ENCODE measurements around the gene ASB2.

Gene ASB2

DNA sequence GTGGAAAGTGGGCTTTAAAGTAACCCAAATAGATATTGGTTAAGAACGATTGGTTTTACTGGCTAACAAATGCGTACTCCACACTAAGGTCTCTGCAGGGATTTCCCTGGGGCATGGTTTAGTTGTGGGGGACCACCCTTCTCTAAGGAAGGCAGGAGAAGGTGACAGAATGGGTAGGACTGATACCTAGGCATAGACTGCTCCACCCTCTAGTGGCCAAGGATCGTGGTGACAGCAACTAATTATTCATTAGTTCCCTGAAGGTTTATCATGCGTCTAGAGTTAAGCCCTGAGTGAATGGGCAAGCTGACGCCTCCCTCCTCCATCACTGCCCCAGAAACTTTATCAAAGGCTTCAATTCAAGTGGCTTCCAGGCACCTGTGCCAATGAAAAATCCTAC, 40.1 kb downstream of the ASB2 start:
- Histone ChIP-seq H2AFZ (ENCODE audit: low read depth, low read length) (no peak overlapping the region), H3K36me3 (ENCODE audit: insufficient read depth, low read length) (no peaks in the 10 kb centered on the region), H4K20me1 (ENCODE audit: insufficient read depth, low read length) (peaks cover 16% of the 10 kb centered on the region), H3K4me1 (ENCODE audit: insufficient read depth, low read length) (no peaks in the 10 kb centered on the region), H3K4me2 (ENCODE audit: insufficient read depth, low read length) (no peak overlapping the region), H3K27me3 (ENCODE audit: insufficient read depth, low read length, poor library complexity) (peaks cover 3% of the 10 kb centered on the region), H3K9ac (ENCODE audit: low read depth, low read length) (no peak overlapping the region), H3K9me3 (ENCODE audit: insufficient read depth, low read length, severe bottlenecking) (no peaks in the 10 kb centered on the region), H3K79me2 (ENCODE audit: insufficient read depth, low read length) (no peaks in the 10 kb centered on the region), H3K27ac (ENCODE audit: low read length) (no peak overlapping the region), H3K4me3 (ENCODE audit: low read depth in 1 of 2, low read length in 2 of 2) (no peak overlapping the region)
- ATAC-seq (ENCODE audit: insufficient read depth, low read depth) (peak; percentile 70), DNase-seq (peak; percentile 15)
- TF ChIP-seq, protein P1, sequence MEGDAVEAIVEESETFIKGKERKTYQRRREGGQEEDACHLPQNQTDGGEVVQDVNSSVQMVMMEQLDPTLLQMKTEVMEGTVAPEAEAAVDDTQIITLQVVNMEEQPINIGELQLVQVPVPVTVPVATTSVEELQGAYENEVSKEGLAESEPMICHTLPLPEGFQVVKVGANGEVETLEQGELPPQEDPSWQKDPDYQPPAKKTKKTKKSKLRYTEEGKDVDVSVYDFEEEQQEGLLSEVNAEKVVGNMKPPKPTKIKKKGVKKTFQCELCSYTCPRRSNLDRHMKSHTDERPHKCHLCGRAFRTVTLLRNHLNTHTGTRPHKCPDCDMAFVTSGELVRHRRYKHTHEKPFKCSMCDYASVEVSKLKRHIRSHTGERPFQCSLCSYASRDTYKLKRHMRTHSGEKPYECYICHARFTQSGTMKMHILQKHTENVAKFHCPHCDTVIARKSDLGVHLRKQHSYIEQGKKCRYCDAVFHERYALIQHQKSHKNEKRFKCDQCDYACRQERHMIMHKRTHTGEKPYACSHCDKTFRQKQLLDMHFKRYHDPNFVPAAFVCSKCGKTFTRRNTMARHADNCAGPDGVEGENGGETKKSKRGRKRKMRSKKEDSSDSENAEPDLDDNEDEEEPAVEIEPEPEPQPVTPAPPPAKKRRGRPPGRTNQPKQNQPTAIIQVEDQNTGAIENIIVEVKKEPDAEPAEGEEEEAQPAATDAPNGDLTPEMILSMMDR (IDR thresholded peaks at IDR 0.05; ENCODE audit: borderline replicate concordance, extremely low read depth, low read length, poor library complexity, severe bottlenecking) = peak; percentile 62
- TF ChIP-seq EZH2 (IDR thresholded peaks at IDR 0.05; ENCODE audit: borderline replicate concordance, low read depth, low read length, severe bottlenecking) = no peak

DNA sequence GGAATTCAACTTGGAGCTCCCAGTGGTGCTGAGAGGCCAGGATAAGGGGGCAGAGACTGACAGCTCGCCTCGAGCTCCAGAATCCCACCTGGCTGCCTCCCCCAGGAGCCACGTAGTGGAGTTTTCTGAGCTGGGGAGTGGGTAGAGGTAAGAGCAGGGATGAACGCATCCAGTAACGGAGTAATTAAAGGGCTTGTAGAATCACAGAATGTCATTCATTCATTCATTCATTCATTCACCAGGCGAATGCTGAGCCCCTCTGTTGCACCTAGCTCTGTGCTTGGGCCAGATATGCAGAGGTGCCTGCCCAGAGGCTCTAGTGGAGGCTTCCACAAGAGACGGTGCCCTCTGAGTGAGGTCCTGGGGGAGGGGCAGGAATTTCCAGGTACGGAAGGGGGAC, 41.2 kb downstream of the ASB2 start:
- no peaks in the 10 kb centered on the region for H3K79me2 ChIP-seq (ENCODE audit: insufficient read depth, low read length)

DNA sequence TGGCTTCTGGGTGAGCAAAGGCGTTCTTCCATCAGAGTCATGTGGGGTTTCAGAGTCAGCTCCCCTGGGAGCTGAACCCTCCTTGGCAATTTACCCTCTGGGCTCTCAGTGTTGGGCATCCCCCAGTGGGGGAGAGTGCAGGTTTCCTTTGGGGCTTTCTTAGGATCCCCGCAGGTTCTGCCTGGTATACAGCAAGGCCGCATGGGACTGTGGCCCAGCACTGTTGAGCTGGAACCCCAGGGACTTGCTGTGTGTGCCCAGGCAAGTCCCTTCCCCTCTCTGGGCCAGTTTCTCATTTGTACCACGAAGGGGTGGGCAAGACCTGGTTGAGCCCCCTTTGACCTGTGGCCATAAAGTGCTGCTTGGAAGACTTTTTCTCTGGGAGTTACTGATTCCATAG, 43.7 kb downstream of the ASB2 start:
- no peak for ATAC-seq (ENCODE audit: insufficient read depth, low read depth)

More for the DNA sequence above, 41.2 kb downstream of the ASB2 start:
- Histone ChIP-seq H3K27me3 (ENCODE audit: insufficient read depth, low read length, poor library complexity) (no peaks in the 10 kb centered on the region), H3K9me3 (ENCODE audit: insufficient read depth, low read length, severe bottlenecking) (no peaks in the 10 kb centered on the region), H3K4me2 (ENCODE audit: insufficient read depth, low read length) (no peak overlapping the region), H3K4me1 (ENCODE audit: insufficient read depth, low read length) (no peaks in the 10 kb centered on the region), H3K27ac (ENCODE audit: low read length) (no peak overlapping the region), H3K36me3 (ENCODE audit: insufficient read depth, low read length) (no peaks in the 10 kb centered on the region), H3K4me3 (ENCODE audit: low read depth in 1 of 2, low read length in 2 of 2) (no peak overlapping the region), H4K20me1 (ENCODE audit: insufficient read depth, low read length) (peaks cover 16% of the 10 kb centered on the region), H2AFZ (ENCODE audit: low read depth, low read length) (no peak overlapping the region), H3K9ac (ENCODE audit: low read depth, low read length) (no peak overlapping the region)
- no peak for TF ChIP-seq EZH2 (IDR thresholded peaks at IDR 0.05; ENCODE audit: borderline replicate concordance, low read depth, low read length, severe bottlenecking)
- TF ChIP-seq, protein P1 (IDR thresholded peaks at IDR 0.05; ENCODE audit: borderline replicate concordance, extremely low read depth, low read length, poor library complexity, severe bottlenecking) = no peak
- DNase-seq (no peak), ATAC-seq (ENCODE audit: insufficient read depth, low read depth) (no peak)

More for the DNA sequence above, 43.7 kb downstream of the ASB2 start:
- H3K79me2 ChIP-seq (ENCODE audit: insufficient read depth, low read length) = no peaks in the 10 kb centered on the region
- H3K4me1 ChIP-seq (ENCODE audit: insufficient read depth, low read length) = no peaks in the 10 kb centered on the region
- H4K20me1 ChIP-seq (ENCODE audit: insufficient read depth, low read length) = peaks cover 16% of the 10 kb centered on the region
- H3K27me3 ChIP-seq (ENCODE audit: insufficient read depth, low read length, poor library complexity) = no peaks in the 10 kb centered on the region
- no peak overlapping the region for H2AFZ ChIP-seq (ENCODE audit: low read depth, low read length)
- H3K27ac ChIP-seq (ENCODE audit: low read length) = no peak overlapping the region
- H3K4me3 ChIP-seq (ENCODE audit: low read depth in 1 of 2, low read length in 2 of 2) = no peak overlapping the region
- H3K36me3 ChIP-seq (ENCODE audit: insufficient read depth, low read length) = no peaks in the 10 kb centered on the region
- DNase-seq = no peak
- H3K9me3 ChIP-seq (ENCODE audit: insufficient read depth, low read length, severe bottlenecking) = no peaks in the 10 kb centered on the region
- H3K4me2 ChIP-seq (ENCODE audit: insufficient read depth, low read length) = no peak overlapping the region
- TF ChIP-seq EZH2 (IDR thresholded peaks at IDR 0.05; ENCODE audit: borderline replicate concordance, low read depth, low read length, severe bottlenecking) = no peak
- TF ChIP-seq, protein P1 (IDR thresholded peaks at IDR 0.05; ENCODE audit: borderline replicate concordance, extremely low read depth, low read length, poor library complexity, severe bottlenecking) = no peak
- no peak overlapping the region for H3K9ac ChIP-seq (ENCODE audit: low read depth, low read length)

Measured in DND-41 (cell line).